Brain microvascular endothelial cell (primary cell): ENCODE measurements around the gene ZBTB11.
"Not testable (repeated sequence)": the region's sequence is repeated elsewhere in the genome, so short reads cannot be mapped to it uniquely, and the experiment has no call there.

Experiments used
- DNase-seq: peaks from one replicate; pipeline ENCODE4 v3.0.0-alpha.2; 2020
- H3K27ac ChIP-seq: fragments of 250-450 bp; sonication (Bioruptor Pico); 2 replicates; pipeline ENCODE4 v1.5.1; 2020; ENCODE audit warnings: mild to moderate bottlenecking, moderate library complexity
- H3K27me3 ChIP-seq: fragments of 250-450 bp; sonication (Bioruptor Pico); replicated peaks from 2 replicates; pipeline ENCODE4 v1.5.1; 2020; ENCODE audit warnings: mild to moderate bottlenecking
- H3K36me3 ChIP-seq: fragments of 250-450 bp; sonication (Bioruptor Pico); replicated peaks from 2 replicates; pipeline ENCODE4 v1.5.1; 2020; ENCODE audit warnings: mild to moderate bottlenecking
- H3K4me3 ChIP-seq: 2 replicates; pipeline ENCODE4 v1.5.1; 2011; ENCODE audit warnings: low read depth, mild to moderate bottlenecking, control low read depth, low read length, moderate library complexity
- CTCF ChIP-seq: IDR thresholded peaks from 2 replicates; pipeline ENCODE4 v1.5.1; 2011; ENCODE audit warnings: low read depth, mild to moderate bottlenecking, moderate library complexity, low read length, control low read depth, inconsistent platforms; ENCODE audit errors: missing control alignments
- in situ Hi-C: cut with HindIII; loops from 2 replicates; pipeline ENCODE4 v1.10.0; 2017; ENCODE audit warnings: low sequenced_read_pairs, low pct_ligation_motif_present

Gene ZBTB11

GRCh38 chr3:101720851-101721840 is 44.2 kb upstream of the ZBTB11 start:
- H3K27ac ChIP-seq = no peak overlapping the region
- H3K4me3 ChIP-seq = no peak overlapping the region
- in situ Hi-C loops = no loop called here
- DNase-seq = no peak
- TF ChIP-seq CTCF = no peak
- H3K27me3 ChIP-seq = no peaks in the 10 kb centered on the region
- no peaks in the 10 kb centered on the region for H3K36me3 ChIP-seq

- no peak overlapping the region for H3K27ac ChIP-seq
- no peak for TF ChIP-seq CTCF
- in situ Hi-C loops = no loop called here
Measured at GRCh38 chr3:101719604-101720185, 42.8 kb upstream of the ZBTB11 start.

GRCh38 chr3:101718455-101718854 is 41.5 kb upstream of the ZBTB11 start:
- H3K27me3 ChIP-seq = no peaks in the 10 kb centered on the region
- no peak for DNase-seq
- in situ Hi-C loops = no loop called here
- no peak overlapping the region for H3K27ac ChIP-seq
- H3K36me3 ChIP-seq = no peaks in the 10 kb centered on the region
- TF ChIP-seq CTCF = no peak
- H3K4me3 ChIP-seq = no peak overlapping the region

More at GRCh38 chr3:101719604-101720185, 42.8 kb upstream of the ZBTB11 start:
- no peak overlapping the region for H3K4me3 ChIP-seq
- DNase-seq = no peak
- no peaks in the 10 kb centered on the region for H3K36me3 ChIP-seq
- H3K27me3 ChIP-seq = no peaks in the 10 kb centered on the region

- in situ Hi-C loops = no loop called here
- no peak overlapping the region for H3K4me3 ChIP-seq
- no peak for DNase-seq
- no peak overlapping the region for H3K27ac ChIP-seq
- no peak for TF ChIP-seq CTCF
- H3K27me3 ChIP-seq = no peaks in the 10 kb centered on the region
- no peaks in the 10 kb centered on the region for H3K36me3 ChIP-seq
Measured at GRCh38 chr3:101709126-101709525, 32.2 kb upstream of the ZBTB11 start.

- H3K36me3 ChIP-seq, in situ Hi-C loops: not testable (repeated sequence)
Measured at GRCh38 chr3:101704639-101705038, 27.7 kb upstream of the ZBTB11 start.

GRCh38 chr3:101703169-101703568 is 26.2 kb upstream of the ZBTB11 start:
- no peak overlapping the region for H3K4me3 ChIP-seq
- no peak for TF ChIP-seq CTCF
- no peaks in the 10 kb centered on the region for H3K36me3 ChIP-seq
- DNase-seq = no peak
- no peak overlapping the region for H3K27ac ChIP-seq
- in situ Hi-C loops = no loop called here
- H3K27me3 ChIP-seq = no peaks in the 10 kb centered on the region

More at GRCh38 chr3:101704639-101705038, 27.7 kb upstream of the ZBTB11 start:
- not testable (repeated sequence) for DNase-seq, H3K27ac ChIP-seq, H3K27me3 ChIP-seq, H3K4me3 ChIP-seq
